Ishikawa (cell line): ENCODE data around the gene TCF19.

Experiments used
- CEBPB ChIP-seq: IDR thresholded peaks from 2 replicates; pipeline ENCODE4 v1.6.1; 2012
- CREB1 ChIP-seq: IDR thresholded peaks from 2 replicates; pipeline ENCODE4 v1.6.1; 2012; ENCODE audit warnings: low read depth
- EGR1 ChIP-seq: IDR thresholded peaks from 2 replicates; pipeline ENCODE4 v1.6.1; 2012
- EP300 ChIP-seq: IDR thresholded peaks from 2 replicates; pipeline ENCODE4 v1.6.1; 2012; ENCODE audit warnings: borderline replicate concordance
- FOXM1 ChIP-seq: IDR thresholded peaks from 2 replicates; pipeline ENCODE4 v1.6.1; 2012; ENCODE audit warnings: low read depth, borderline replicate concordance
- MAX ChIP-seq: IDR thresholded peaks from 2 replicates; pipeline ENCODE4 v1.6.1; 2012
- NFIC ChIP-seq: IDR thresholded peaks from 2 replicates; pipeline ENCODE4 v1.6.1; 2012
- RAD21 ChIP-seq: IDR thresholded peaks from 2 replicates; pipeline ENCODE4 v1.6.1; 2012; ENCODE audit warnings: low read depth
- REST ChIP-seq: IDR thresholded peaks from 2 replicates; pipeline ENCODE4 v1.6.1; 2012; ENCODE audit warnings: low read depth, mild to moderate bottlenecking
- TAF1 ChIP-seq: IDR thresholded peaks from 2 replicates; pipeline ENCODE4 v1.6.1; 2012; ENCODE audit warnings: low read depth, mild to moderate bottlenecking
- TCF12 ChIP-seq: IDR thresholded peaks from 2 replicates; pipeline ENCODE4 v1.6.1; 2012; ENCODE audit warnings: low read depth
- TEAD4 ChIP-seq: IDR thresholded peaks from 2 replicates; pipeline ENCODE4 v1.6.1; 2012
- YY1 ChIP-seq: IDR thresholded peaks from 2 replicates; pipeline ENCODE4 v1.6.1; 2012; ENCODE audit warnings: low read depth
- ZBTB7A ChIP-seq: IDR thresholded peaks from 2 replicates; pipeline ENCODE4 v1.6.1; 2012; ENCODE audit warnings: low read depth
- TF ChIP-seq, protein P1 (sequence below): IDR thresholded peaks from 2 replicates; pipeline ENCODE4 v1.6.1; 2012

Gene TCF19

GRCh38 chr6:31118178-31118577 lies 40.2 kb upstream of the TCF19 start:
- TF ChIP-seq EGR1 (no peak), RAD21 (no peak), TAF1 (no peak), FOXM1 (no peak), TEAD4 (no peak), YY1 (no peak), CREB1 (no peak), EP300 (no peak), CEBPB (no peak), MAX (no peak), NFIC (no peak), REST (no peak), TCF12 (no peak), ZBTB7A (no peak)
- TF ChIP-seq, protein P1, sequence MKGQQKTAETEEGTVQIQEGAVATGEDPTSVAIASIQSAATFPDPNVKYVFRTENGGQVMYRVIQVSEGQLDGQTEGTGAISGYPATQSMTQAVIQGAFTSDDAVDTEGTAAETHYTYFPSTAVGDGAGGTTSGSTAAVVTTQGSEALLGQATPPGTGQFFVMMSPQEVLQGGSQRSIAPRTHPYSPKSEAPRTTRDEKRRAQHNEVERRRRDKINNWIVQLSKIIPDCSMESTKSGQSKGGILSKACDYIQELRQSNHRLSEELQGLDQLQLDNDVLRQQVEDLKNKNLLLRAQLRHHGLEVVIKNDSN, result no peak

DNA sequence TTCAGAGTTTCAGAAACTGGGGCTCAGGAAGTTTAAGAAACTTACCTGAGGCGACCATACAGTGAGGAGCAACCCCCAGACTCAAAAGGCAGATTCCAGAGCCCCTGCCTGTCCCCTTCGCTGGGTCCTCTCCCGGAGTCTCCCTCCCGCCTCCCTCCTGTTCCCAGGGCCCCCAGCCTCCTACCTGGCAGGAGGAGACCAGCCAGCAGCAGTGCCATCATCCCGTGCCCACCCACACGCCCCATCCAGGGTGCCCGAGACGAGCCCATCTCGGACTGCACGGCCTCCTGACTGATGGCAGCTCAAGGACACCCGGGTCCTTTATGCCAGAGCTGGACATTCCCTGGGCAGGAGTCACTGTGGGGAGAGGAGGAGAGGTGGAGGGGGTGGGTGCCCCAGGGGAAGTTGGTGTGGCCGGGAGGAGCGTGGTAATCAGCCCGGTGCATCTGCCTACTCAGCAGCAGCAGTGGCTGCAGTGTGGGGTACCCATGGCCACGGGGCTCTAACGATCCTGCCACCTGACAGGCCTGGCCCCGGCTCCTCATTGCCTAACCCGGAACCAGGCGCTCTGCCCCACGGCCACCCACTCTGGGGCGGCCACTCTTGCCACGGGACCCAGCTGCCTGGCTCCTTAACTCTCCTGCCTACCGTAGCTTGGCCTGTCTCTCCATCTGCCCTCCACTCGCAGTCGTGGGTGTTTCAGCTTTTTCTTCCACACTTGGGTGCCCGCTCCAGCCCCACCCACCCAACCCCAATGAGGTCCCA lies 38.1 kb upstream of the TCF19 start, which contains the start of gene CDSN:
Gene CDSN (minus strand): TSS at position 296 of the 765 bp plus-strand sequence. CDS start 27 bp downstream, at position 269.
- no peak for TF ChIP-seq REST
- no peak for TF ChIP-seq MAX
- no peak for TF ChIP-seq EGR1
- TF ChIP-seq TCF12, result no peak

DNA sequence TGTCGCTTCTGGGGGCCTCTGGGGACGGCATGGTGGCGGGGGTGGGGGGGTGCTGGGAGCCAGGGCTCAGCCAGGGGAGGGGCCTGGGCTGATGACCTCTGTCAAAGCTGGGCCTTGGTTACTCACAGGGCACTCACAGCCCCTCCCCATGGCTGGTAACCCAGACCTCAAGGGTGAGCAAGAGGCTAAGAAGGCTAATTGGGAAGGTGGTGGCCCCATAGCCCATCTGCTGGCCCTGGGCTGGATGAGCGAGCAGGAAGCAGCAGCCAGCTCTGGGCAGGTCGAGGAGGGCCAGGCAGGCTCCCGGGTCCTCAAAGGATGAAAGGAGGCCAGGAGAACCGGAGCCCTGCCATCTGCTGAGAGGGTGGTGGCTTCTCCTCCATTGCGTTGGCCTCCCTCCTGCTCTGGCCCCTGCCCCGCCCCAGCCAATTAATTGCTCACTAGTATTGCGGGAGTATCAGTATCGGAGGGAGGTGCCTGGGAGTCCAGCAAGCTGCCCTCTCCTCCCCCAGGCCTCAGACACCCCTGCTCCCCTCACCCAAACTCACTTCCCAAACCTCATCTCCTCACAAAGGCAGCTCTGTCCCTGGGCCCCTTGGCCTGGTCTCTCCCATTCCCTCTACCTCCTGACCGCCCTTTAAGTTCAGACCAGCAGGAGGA lies 37.1 kb upstream of the TCF19 start:
- TF ChIP-seq FOXM1, result no peak
- TF ChIP-seq ZBTB7A, result no peak
- TF ChIP-seq EP300, result no peak
- TF ChIP-seq REST, result no peak
- no peak for TF ChIP-seq TCF12
- TF ChIP-seq EGR1, result no peak
- TF ChIP-seq, protein P1, result no peak
- TF ChIP-seq TAF1, result no peak
- no peak for TF ChIP-seq NFIC
- no peak for TF ChIP-seq TEAD4
- TF ChIP-seq CEBPB, result no peak
- no peak for TF ChIP-seq YY1
- TF ChIP-seq CREB1, result no peak
- TF ChIP-seq RAD21, result no peak
- TF ChIP-seq MAX, result no peak
